GM18511 (cell line): ENCODE measurements around the gene NOXO1.

Experiments
- ATAC-seq: cut with Tn5 transposase; IDR thresholded peaks from one replicate; pipeline ENCODE4 v1.9.1; 2021; ENCODE audit warnings: mild to moderate bottlenecking, moderate library complexity; ENCODE audit not compliant: unreplicated experiment

The NOXO1 gene, protein sequence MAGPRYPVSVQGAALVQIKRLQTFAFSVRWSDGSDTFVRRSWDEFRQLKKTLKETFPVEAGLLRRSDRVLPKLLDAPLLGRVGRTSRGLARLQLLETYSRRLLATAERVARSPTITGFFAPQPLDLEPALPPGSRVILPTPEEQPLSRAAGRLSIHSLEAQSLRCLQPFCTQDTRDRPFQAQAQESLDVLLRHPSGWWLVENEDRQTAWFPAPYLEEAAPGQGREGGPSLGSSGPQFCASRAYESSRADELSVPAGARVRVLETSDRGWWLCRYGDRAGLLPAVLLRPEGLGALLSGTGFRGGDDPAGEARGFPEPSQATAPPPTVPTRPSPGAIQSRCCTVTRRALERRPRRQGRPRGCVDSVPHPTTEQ

GRCh38 chr16:1981398-1981836, at the start of gene NOXO1:
TSS of gene NOXO1 (minus strand) at chr16:1981469. CDS start at chr16:1981179, 290 bp downstream.
- ATAC-seq = no peak

DNA sequence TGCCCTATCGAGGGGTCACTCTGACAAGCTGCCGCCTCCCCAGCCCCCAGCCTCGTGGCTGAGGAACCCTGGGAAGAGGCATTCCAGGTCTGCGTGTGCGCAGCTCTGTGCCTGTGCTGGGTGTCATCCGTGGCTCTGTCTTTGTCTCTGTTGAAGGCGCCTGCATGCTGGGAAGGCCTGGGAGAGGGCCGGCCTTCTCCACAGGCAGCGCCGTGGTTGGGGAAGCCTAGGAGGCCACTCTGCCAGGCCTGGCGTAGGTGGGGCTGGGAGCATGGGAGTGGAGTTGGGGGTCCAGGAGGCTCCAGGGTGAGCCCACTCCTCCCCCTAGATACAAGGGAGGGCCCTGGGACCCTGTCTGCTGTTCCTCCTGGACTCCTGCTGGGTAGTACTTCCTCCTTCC, 48.8 kb upstream of the NOXO1 start:
- no peak for ATAC-seq

- no peak for ATAC-seq
Observed at GRCh38 chr16:2029350-2029749, 48.1 kb upstream of the NOXO1 start.

- no peak for ATAC-seq
Observed at GRCh38 chr16:2028620-2029220, 47.5 kb upstream of the NOXO1 start.

DNA sequence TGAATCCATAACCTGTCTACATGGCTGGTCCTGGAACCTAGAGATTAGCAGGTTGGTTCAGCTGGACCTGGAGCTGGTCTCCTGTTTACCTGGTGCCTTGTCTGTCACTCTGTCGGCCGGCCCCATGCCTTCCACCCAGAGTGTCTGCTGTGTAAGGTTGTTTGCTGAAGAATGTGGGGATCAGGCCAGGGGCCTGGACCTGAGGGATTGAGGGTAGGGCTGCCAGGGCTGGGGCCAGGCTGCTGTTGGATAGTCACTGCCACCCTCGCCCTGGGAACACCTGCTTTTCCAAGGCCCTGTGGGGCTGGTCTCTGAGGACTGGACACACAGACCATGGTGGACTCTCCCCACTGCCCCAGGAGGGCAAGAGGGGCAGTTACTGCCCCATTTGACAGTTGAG, 46.9 kb upstream of the NOXO1 start:
- no peak for ATAC-seq

DNA sequence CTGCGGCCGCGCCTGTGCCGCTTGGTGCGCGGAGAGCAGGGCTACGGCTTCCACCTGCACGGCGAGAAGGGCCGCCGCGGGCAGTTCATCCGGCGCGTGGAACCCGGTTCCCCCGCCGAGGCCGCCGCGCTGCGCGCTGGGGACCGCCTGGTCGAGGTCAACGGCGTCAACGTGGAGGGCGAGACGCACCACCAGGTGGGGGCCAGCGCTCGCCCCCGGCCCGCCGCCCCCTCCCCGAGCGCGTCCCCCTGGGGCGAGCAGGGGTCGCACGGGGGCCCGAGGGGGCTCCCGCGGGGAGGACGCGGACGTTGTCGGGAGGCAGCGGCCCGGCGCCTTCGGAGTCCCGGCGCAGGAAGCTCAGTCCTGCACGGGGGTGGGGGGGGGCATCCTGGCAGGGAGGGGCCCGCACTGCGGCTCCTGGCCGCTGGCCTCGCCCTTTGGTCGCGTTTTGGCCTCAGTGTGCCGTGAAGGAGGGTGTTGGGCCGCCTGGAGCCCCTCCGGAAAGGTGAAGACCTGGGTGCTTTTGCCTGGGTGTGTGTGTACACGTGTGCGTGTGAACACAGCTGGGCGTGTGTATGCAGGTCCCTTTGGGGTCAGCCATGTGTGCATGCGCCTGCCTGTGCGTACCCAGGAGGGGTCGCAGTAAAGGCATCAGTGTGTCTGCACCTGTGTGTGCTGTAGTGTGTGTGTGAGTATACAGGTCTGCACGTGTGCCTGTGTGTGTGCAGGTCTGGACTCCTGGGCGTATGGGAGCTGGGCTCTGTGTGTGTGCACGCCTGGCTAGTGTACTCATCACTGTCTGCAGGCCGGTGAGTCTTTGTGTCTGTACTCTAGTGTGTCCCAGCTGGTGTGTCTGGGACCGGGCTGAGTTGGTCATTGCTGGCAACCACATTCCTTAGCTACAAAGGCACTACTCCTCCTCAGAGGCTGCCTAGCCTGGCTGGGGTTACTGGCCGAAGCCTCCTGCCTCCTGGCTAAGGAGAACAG, 46.0 kb upstream of the NOXO1 start:
- no peak for ATAC-seq

- ATAC-seq = no peak
Observed at GRCh38 chr16:2026461-2027023, 45.3 kb upstream of the NOXO1 start, which contains the start of gene NHERF2. TSS of gene NHERF2 (plus strand) at chr16:2026902. CDS start at chr16:2027006, 104 bp downstream.

DNA sequence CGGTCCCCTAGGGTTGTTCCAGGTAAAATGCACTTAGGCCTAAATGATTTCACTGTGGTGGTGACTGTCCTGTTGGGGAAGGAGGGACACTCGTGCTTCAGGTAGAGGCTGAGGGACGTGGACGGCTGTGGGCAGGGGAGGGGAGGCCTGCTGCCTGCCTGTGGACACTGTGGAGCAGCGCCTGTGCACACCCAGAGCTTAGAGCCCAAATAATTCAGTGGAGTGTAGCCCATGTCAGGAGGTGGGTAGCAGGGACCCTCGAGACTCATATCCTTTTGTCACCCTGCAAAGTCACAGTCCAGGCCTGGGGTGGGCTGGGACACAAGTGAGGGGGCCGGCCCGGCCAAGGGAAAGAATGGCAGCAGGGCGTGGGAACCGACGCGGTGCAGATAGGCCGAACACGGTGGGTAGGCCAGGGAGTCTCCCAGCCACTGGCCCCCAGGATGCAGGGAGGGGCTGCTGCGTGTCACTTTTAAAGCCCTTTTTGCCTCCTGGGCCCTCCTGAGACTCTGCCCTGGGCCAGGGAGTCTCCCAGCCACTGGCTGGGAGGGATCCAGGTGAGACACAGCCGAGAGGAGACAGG, 44.7 kb upstream of the NOXO1 start:
- no peak for ATAC-seq

- no peak for ATAC-seq
Observed at GRCh38 chr16:2025251-2025650, 44.0 kb upstream of the NOXO1 start.

- ATAC-seq = no peak
Observed at GRCh38 chr16:2024032-2024420, 42.8 kb upstream of the NOXO1 start.

DNA sequence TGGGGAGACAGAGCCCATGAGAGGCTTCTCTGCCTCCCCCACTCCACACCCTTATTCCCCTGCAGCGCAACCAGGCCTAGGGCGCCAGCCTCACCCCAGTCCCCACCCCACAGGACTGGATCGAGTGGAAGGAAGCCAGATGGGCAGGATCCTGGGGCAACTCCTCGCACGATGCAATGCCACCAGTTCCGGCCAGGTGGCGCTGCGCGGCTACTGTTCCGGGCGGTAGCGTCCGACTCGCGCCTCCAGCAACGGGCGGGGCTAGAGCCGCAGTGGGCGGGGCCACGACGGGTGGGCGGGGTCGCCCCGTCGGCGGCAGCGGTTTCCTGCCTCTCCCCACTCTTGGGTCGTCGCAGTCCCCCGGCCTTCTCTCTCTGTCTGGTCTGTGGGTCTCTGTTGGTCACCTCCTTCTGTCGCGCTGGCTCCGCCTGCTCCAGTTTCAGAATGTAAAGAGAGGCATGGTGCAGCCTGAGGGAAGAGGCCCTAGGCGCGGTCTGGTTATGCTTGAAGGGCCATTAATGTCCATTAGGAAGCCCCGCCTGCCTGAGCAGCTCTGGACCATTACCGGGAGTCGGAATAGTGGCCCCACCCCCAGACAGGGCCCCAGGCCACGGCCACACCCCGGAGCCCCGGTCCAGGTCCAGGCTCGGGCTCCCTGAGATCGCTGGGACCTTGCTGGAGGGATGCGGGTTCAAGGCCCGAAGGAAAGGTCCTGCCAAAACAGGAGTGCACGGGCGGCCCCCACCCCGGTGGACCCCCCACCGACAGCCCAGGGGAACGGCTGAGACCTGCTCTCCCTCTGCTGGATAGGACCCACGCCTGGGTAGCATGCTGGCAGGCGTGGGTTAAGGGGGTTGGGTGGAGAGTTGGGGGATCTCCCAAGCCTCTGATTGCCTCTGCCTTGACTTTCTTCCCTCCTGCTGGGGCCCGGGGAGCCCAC, 42.1 kb upstream of the NOXO1 start:
- peak; percentile 78 for ATAC-seq

DNA sequence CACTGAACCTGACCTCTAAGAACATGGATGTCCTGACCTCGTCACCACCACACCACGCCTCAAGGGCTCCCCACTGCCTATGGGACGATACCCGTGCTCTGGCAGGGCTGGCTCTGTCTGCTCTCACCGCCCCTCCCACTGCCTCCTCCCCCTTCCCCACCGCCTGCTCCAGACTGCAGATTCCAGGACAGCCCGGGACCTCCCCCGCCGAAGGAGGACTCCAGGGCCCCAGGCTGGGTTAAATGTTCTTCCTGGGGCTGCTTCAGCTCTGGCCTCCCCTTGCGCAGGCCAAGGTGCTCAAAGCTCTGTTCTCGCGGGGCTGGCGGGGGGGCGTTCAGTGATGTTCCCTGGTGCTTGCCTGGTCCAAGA, 41.4 kb upstream of the NOXO1 start:
- ATAC-seq = peak; percentile 17

DNA sequence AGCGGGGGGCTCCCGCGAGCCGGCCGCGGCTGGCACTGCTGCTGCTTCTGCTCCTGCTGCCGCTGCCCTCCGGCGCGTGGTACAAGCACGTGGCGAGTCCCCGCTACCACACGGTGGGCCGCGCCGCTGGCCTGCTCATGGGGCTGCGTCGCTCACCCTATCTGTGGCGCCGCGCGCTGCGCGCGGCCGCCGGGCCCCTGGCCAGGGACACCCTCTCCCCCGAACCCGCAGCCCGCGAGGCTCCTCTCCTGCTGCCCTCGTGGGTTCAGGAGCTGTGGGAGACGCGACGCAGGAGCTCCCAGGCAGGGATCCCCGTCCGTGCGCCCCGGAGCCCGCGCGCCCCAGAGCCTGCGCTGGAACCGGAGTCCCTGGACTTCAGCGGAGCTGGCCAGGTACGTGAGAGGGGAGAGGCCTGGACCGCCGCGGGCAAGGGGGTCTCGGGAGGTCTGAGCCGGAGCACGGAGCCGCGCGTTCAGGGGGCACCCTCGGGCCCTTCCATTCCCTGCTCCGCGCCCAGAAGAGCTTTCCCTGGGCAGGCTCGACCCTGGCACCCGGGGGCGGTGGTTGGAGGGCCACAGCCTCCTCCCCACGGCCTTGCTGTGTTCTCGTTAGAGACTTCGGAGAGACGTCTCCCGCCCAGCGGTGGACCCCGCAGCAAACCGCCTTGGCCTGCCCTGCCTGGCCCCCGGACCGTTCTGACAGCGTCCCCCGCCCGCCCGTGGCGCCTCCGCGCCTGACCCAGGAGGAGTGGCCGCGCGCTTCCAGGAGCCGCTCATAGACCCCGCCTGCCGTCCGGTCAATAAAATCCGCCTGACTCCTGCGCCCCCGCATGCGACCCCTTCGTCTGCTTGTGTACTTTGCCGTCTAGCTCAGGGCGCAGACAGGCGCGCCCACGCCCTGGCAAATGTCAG, 38.9 kb upstream of the NOXO1 start:
- ATAC-seq = no peak

DNA sequence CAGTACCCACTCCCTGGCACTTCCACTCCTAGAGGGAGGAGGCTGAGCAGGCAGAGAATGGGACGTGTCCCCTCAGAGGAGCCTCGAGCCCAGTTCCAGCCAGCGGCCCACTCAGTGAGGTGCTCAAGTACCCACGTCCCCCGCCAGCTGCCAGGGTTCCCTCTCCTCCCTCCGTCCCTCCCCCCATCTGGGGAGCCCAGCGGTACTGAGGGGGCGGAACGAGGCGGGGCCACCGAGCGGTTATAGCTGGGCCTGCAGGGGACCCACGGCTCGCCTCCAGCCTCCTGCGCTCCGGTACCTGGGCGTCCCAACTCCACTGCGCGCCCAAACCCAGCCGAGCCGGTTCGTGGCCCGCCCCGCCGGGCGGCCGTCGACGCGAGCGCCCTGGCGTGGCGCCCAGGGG, 38.2 kb upstream of the NOXO1 start, which contains the start of gene NPW:
TSS of gene NPW (plus strand) at position 268 of the 403 bp plus-strand sequence.
- no peak for ATAC-seq

DNA sequence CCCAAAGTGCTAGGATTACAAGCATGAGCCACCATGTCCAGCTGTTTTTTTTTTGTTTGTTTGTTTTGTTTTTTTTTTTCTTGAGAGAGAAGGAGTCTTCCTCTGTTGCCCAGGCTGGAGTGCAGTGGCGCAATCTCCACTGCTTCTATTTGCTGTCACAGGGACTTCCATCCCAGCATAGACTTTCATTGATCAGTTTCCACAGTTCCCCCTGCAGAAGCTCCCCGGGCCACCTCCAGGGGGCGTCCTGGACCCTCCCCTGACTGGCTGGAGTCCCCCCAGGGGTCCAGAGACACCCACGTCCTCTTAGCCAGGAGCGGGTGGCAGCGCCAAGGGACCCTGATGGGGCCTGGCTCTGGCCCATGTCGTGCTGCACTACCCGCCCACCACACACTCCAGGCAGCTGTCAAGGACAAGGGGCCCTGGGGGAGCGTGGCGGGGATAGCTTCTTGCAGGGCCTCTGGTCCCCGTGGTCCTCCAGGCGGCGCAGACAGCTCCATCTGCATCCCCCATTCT, 35.2 kb upstream of the NOXO1 start:
- no peak for ATAC-seq

DNA sequence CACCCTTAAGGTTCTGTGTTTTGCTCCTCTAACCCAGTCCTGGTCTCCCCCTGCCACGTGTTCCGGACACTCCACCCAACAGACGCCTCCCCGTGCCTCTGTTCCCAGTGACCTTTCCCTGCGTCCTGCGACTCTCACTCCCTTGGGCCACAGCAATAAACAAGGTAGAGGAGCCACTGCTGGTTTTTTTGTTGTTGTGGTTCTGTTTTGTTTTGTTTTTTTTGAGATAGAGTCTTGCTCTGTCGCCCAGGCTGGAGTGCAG, 34.6 kb upstream of the NOXO1 start:
- no peak for ATAC-seq

DNA sequence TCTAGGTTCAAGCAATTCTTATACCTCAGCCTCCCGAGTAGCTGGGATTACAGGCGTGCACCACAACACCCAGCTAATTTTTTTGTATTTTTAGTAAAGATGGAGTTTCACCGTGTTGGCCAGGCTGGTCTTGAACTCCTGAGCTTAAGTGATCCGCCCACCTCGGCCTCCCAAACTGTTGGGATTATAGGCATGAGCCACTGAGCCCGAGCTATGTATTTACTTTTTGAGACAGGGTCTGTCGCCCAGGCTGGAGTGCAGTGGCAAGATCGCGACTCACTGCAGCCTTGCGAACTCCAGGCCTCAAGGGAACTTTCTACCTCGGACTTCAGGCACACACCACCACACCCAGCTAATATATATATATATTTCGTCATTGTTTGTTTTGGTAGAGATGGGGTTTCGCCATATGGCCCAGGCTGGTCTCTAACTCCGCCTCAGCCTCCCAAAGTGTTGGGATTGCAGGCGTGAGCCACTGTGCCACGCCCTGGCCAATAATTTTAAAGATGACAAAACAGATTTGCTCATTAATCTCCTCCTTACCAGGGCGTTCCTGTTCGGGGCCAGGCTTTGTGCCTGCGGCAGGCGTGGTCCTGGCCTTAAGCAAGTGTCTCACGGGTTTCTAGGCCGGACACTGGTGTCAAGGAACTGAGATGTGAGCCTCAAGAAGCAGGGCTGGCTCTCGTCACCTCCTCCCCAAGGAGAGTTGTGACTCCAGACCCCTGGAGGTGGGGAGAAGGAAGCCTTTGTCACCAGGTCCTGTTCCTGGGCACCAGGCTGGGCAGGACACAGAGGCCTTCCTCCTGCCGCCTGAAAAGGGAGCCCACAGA, 34.1 kb upstream of the NOXO1 start:
- no peak for ATAC-seq

DNA sequence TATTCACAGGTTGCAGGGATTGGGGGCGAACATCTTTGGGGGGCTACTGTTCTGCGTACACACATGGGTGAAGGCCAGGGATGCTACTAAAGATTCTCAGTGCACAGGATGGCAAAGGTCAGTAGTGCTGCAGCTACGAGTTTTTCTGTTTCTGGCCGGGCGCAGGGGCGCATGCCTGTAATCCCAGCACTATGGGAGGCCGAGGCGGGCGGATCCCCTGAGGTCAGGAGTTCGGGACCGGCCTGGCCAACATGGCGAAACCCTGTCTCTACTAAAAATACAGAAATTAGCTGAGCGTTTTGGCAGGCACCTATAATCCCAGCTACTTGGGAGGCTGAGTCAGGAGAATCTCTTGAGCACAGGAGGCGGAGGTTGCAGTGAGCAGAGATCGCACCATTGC, 32.3 kb upstream of the NOXO1 start:
- ATAC-seq = no peak
